Renal pelvis (tissue), 4 donors: ENCODE results near the gene RNF169. TPM values are rescaled to one million over a fixed set of nuclear protein-coding genes. Genes with fewer than 3 reads are reported as not detected.

ENCODE experiments used
- DNase-seq: peaks from one replicate; pipeline ENCODE4 v3.0.0-alpha.2; 2013
- polyA plus RNA-seq, 3 donors: library from polyadenylated mRNA; unstranded; fragments of 120-200 nt; gene quantifications; one replicate each; pipeline ENCODE4 v1.2.1, GENCODE V29; 2013; ENCODE audit not compliant: insufficient read length in 3 of 3

The RNF169 gene
- polyA plus RNA-seq, 3 donors, result 16.2 to 19.0 (median 18.8) TPM

- DNase-seq, result no peak
Observed at GRCh38 chr11:74866557-74866956, 117.9 kb downstream of the RNF169 start.

GRCh38 chr11:74870485-74870884, 121.8 kb downstream of the RNF169 start:
- no peak for DNase-seq

DNA sequence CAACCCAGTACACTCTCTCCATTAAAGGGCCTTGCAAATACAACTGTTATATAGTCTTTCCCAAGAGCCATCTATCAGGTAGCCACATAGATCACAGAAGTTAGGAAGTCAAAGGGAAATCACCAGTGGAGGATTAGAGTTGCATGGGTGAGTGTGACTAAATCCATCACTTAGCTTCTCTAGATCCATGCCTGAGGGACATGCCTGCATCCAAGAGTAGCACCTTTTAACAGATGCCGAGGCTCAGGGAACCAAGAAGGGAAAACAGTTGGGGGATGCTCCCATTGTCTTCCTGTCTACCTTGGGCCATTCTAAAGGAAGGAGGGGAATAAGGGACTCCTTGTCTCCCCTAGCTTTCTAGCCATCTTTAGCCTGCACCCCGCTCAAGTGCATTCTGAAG, 122.4 kb downstream of the RNF169 start:
- DNase-seq, result no peak

- DNase-seq, result no peak
Observed at GRCh38 chr11:74877132-74877531, 128.5 kb downstream of the RNF169 start.

Other genes with a start within 250 kb of the RNF169 start
- gene POLD3, start 156.3 kb upstream of the RNF169 start, polyA plus RNA-seq, result 10 to 100 TPM; 36.6 to 39.5 (median 39.1) TPM
- under 1 TPM; 0.31 to 0.50 (median 0.35) TPM for gene CHRDL2, start 17.4 kb upstream of the RNF169 start, polyA plus RNA-seq
- gene XRRA1, start 200.2 kb downstream of the RNF169 start, polyA plus RNA-seq, result 10 to 100 TPM in 2 of 3 donors, 1 to 10 TPM in 1; 8.3 to 17.4 (median 13.9) TPM
- gene SPCS2, start 200.4 kb downstream of the RNF169 start, polyA plus RNA-seq, result 100 to 1,000 TPM; 202 to 217 (median 207) TPM
- 10 to 100 TPM in 2 of 3 donors, 1 to 10 TPM in 1; 9.0 to 17.5 (median 13.1) TPM for gene NEU3, start 240.1 kb downstream of the RNF169 start, polyA plus RNA-seq